ENCODE results near the gene SMOC2.
"Not testable (repeated sequence)": the region's sequence is repeated elsewhere in the genome, so short reads cannot be mapped to it uniquely, and the experiment has no call there.

The SMOC2 gene

DNA sequence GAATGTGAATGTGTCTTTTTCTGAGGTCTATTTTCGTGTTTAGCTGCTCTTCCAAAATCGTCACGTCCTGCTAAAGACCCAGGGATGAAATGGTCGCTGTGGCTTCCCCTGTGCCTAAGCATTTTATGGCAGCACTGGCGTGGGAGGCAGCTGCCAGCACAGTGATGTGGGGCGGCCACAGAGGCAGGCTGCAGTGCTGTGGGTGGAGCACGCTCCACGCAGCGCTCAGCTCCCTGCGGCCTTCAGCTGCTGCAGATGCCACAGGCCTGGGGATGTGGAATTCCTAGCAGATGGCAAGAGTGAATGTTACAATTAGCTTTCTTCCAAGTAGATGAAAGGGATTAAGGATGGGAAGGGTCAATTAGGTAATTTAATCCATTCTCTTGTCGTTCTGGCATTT is 242.6 kb downstream of the SMOC2 start:
- DNase-seq (ENCODE audit: low read depth): no peak

DNA sequence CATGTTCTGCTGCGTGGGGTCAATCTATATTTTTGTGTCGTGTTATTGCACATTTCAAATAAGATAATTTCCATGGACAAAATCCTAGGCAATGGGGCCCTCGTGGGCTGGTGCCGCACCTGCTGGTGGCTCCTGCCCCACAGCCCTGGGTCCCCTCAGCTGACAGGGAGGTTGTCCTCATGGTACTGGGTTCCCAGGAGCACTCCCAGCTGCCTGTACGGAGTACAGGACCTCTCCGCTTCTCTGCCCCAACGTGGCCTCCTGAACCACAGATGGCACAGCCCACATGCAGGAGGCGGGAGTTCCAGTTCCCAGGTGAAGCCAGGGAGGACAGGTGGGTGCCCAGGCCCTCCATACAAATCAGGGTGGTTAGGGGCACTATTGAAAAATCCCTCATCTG is 243.5 kb downstream of the SMOC2 start:
- DNase-seq (ENCODE audit: low read depth): no peak

DNA sequence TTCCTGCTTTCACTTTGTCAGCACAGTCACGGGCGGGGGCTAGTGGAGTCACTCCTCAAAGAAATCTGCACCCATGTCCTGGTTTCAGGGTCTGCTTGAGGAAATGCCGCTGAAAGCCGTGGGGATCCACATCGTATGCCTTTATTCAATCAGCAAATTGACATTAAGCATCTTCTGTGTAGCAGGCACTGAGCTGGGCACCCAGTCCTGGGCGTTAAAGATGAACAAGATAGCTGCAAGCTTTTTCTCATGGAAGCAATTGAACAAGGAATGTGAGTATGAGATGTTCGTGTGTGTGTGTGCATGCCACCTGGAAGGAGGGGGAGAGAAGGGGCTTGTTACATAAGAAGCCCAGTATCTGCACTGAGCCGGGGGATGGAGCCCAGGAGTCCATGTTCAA is 243.9 kb downstream of the SMOC2 start:
- DNase-seq (ENCODE audit: low read depth): no peak

DNA sequence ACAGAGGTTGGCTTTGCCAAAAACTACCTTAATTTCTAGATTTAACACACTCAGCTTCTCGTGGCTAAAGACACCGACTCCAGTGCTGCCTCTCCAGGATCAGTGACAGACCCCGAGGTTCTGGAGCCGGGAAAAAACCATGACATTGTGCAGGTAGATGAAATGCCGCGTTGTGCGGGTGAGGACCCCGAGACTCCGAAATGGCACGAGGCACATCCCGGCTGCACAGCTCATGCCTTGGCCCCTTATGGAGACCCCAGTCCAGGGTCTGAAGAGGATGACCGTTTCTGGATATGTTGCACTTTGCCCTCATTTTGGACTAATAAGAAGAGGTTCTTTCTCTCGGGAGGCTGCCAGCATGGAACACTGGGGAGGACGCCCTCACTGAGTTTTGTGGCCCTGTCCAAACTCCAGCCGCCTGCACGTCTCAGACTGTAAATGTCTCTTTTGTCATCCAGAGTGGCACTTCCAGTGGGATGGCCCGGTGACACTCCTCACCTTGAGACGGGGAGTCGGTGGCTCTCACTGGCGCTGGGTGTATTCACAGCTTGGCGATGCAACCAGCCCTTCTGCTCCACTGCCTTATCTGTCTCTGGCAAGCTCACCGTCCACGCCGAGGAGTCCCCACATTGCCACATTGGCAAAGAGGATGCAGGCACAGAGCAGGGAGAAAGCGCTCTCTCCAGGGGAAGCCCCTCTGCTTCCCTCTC is 245.2 kb downstream of the SMOC2 start:
- DNase-seq (ENCODE audit: low read depth): no peak

DNA sequence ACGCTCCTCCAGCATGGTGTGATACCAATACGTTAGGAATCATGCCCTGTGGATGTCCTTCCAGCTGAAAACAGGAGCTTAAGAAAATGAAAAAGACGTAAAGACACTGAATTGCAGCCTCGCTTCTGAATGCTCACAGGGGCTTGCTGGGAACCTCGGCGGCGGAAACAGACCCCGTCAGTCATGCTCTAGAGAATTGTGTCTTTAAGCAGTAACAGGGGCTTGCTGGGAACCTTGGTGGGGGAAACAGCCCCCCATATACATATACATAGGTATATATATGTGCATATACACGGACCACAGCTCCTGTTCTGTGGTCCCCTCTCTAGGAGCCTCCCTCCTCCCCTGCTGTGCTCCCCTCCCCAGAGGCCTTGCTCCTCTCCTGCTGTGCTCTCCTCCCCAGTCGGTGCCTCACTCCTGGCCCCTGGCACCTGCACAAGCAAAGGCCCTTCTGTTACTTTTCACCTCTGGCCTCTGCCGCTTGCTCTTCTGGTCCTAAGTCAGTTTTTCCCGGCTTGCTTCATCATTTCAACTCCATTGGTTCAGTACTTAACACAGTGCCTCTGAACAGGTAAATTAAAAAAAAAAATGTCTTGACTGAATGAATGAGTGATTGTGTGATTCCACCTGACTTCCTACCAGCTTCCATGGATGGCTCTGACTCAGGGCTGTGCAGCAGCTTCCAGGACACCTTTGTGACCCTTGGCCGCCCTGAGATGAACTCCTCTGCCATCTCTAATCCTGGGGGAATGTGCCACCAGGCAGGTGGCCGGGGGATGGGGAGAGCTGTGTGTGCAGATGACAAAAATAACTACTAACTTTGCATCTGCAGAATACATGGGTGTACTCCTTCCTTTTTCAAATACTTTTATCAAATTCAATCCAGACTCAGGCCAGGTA is 246.1 kb downstream of the SMOC2 start:
- DNase-seq (ENCODE audit: low read depth): no peak

DNA sequence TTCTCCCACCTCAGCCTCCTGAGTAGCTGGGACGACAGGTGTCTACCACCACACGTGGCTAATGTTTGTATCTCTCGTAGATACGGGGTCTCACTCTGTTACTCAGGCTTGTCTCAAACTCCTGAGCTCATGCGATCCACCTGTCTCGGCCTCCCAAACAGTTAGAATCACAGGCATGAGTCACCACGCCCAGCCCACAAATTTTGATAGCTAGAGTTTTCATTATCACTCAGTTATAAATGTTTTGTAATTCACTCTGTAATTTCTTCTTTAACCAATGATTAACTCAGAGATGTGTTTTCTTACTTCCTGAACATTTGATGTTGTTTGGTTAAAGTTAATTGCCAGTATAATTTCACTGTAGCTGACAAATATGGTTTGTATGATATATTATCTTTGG is 249.3 kb downstream of the SMOC2 start:
- no peak for DNase-seq (ENCODE audit: low read depth)

DNA sequence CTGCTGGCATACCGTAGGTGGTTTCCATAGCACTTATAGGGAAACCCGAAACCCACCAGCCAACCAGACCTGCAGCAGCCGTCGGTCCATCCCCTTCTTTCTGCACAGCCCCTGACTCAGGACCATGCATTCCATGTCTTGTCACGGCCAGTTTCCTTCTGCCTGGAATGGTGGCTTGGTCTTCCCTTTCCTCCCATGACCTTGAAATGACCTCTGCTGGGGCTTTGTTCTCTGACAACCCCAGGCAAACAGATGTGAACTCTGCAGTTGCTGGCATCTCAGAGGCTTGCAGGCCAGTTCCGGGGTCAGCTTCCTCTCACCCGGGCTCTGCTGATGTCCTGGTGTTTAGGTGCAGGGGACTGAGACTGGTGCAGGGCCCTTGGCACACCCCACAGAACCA is 250.8 kb downstream of the SMOC2 start:
- no peak for DNase-seq (ENCODE audit: low read depth)

DNA sequence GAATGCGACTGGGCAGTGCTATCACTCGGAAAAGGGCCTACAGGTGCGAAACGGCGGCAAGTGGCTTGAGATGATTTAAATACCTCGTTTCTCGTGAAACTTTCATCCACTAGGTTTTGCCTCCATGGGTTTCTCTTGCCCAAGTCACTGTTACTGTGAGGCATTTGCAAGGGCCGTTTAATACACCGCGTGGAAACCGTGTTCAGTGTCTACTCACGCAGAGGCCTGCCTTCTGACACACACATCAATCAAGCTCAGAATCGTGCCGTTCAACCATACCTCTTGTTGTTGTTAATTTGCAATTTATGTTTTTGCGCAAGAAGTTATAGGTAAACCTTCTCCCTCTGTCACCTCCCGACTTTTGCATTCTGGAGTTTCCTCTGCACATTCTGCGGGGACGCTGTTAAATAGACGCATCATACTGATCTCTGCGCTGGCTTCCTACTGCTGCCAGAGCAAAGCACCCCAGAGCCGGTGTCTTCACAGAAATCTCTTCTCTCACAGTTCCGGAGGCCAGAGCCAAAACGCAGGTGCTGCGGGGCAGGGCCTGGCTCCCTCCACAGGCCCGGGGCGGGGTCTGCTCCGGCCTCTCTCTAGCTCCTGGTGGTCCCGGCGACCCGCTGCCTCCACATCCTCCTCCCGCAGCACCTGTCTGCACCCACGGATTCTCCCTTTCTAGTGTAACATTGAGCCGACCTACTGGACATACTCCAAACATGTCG is 251.4 kb downstream of the SMOC2 start:
- no peak for DNase-seq (ENCODE audit: low read depth)

DNA sequence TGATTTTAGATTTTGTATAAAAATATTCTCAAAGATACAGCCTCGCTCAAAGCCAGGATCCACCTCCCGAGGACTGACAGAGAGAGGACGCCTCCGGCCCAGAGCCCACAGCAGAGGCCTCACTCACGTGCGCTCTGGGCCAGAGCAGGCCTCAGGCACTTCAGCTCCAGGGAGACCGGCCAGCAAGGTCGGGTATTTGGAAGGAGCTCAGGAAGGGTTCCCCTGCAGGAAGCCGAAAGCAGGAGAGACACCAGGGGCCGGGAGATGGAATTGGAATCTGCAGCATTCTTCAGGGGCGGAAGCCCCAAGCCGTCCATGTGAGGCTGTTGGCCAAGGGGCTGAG is 251.9 kb downstream of the SMOC2 start:
- DNase-seq (ENCODE audit: low read depth): not testable (repeated sequence)

DNA sequence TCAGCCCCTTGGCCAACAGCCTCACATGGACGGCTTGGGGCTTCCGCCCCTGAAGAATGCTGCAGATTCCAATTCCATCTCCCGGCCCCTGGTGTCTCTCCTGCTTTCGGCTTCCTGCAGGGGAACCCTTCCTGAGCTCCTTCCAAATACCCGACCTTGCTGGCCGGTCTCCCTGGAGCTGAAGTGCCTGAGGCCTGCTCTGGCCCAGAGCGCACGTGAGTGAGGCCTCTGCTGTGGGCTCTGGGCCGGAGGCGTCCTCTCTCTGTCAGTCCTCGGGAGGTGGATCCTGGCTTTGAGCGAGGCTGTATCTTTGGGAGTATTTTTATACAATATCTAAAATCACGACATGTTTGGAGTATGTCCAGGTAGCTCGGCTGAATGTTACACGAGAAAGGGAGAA is 253.8 kb downstream of the SMOC2 start:
- not testable (repeated sequence) for DNase-seq (ENCODE audit: low read depth)

DNA sequence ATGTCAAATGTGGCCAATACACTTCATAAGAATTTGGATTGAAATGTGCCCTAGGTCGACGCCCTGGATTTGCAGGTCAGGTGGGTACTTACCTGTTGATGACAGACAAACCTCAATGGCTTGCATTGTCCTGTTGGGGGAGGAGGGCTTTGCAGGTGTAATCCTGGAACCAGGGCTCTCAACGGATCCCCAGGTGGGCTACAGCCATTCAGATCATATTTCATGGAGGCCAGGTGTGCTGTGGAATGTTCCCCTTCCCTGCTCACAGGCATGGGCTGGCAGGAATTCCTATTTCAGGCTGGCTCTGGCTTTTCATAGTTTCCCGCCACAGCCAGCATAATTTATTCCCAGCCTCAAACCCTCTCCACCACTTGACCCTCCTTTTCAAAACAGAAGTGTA is 254.7 kb downstream of the SMOC2 start:
- DNase-seq (ENCODE audit: low read depth): no peak

DNA sequence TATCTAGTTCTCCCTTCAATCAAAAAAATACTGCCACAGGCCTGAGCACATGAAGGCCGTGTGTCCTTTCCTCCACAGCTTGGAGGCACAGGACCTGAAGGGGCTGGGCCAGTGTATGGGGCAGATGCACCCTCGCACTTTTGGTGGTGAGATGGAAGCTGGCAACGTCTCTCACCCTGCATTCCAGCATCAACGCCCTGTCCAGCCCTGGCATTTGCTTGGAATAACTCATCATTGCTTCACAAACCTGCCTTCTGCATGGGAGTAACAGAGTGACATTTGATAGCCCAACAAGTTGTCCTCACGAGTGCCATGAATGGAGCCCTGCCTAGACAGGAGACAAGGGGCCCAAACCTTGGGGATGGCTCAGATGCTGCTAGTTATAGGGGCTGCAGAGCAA is 257.9 kb downstream of the SMOC2 start:
- DNase-seq (ENCODE audit: low read depth): no peak

DNA sequence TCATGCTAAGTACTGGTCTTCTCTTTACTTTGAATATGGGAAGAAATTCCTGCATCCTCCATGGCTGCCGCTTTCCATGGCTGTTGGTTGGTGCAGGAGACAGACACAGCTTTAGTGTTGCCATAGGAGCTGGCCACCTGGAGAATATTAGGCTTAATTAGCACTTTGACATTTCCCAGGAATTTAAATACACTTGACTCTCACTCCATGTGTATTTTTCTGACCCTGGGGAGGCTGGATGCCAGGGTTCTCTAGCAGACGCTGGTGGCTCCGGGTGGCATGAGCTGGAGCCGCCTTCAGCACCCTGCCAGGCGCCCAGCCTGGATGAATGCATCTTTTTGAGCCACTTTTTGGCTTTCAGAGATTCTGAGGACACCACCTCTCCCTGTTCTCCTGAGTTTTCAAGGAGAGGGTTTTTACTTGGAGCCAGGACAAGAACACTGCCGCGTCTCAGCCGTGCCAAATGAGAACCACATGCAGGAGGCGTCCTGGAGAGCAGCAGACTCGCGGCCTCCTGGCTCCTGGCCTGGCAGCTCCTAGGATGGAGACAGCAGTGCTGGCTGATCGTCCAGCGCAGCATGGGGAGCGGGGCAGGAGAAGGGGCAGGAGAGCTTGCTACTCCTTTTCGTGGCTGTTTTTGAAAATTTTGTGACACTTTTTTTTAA is 258.8 kb downstream of the SMOC2 start:
- peak; percentile 32 for DNase-seq (ENCODE audit: low read depth)

DNA sequence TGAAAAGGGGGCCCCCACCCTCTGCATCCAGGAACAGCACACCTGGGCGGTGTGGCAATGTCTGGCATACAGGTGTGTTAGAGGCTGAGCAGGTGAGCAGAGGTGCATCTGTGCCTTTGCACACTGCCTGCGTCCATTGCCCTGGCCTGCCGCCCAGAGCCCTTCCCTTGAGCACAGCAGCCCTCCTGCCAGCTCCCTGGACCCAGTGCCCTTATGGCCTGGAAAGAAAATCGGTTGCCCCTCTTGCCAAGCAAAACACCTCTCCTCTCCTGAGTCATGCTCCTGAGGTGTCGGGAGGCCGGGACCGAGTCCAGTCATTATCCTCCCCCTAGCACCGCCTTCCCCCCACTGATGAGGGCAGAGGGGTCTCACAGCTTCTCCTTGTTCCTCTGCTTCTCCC is 259.9 kb downstream of the SMOC2 start:
- DNase-seq (ENCODE audit: low read depth): no peak

DNA sequence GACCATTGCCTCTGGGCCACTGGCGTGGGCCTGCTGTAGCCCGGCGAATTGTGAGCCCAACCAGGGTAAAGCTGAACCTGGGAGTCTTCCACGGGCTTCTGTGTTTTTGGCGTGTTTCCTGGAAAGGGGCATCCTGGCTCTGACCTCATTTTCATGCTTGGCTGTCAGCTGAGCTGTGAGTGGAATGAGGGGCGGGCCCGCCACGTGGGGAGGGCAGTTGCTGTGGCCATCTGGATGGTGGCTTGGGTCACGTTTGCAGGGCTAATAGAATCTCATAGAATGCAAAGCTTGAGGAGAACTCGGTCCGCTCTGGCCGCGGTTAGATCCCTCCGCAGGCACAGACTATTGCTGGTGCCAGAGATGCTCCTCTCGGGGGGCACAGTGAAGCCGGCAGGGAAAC is 263.0 kb downstream of the SMOC2 start:
- no peak for DNase-seq (ENCODE audit: low read depth)

DNA sequence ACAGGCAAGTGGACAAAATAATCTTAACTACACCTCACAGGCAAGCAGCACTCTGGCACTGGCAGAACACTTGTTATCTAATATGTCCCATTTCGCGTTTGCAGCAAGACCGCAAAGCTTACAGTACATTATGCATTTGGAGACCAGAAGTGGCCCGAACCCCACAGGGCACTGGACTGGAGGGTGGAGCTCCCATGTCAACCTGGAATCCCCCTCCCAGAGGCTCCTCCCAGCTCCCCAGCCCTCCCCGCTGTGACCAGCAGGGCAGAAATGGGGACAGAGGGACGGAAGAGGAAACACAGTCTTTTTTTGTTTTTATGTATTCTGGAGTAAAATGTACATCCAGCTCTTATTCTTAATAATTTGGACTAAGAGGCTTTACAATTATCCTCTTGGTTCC is 263.7 kb downstream of the SMOC2 start:
- DNase-seq (ENCODE audit: low read depth): no peak

DNA sequence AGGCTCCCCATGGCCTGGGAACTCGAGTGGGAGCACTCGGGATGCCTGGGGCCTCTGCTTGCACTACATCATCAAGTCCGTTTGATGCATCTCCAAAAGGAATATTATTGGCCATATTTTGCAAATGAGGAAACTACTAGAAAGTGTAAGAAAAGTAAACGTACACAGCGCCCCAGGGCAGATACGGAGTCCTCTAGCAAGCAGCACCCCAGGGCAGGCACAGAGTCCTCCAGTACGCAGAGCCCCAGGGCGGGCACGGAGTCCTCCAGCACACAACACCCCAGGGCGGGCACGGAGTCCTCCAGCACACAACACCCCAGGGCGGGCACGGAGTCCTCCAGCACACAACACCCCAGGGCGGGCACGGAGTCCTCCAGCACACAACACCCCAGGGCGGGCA is 264.3 kb downstream of the SMOC2 start:
- DNase-seq (ENCODE audit: low read depth): not testable (repeated sequence)

DNA sequence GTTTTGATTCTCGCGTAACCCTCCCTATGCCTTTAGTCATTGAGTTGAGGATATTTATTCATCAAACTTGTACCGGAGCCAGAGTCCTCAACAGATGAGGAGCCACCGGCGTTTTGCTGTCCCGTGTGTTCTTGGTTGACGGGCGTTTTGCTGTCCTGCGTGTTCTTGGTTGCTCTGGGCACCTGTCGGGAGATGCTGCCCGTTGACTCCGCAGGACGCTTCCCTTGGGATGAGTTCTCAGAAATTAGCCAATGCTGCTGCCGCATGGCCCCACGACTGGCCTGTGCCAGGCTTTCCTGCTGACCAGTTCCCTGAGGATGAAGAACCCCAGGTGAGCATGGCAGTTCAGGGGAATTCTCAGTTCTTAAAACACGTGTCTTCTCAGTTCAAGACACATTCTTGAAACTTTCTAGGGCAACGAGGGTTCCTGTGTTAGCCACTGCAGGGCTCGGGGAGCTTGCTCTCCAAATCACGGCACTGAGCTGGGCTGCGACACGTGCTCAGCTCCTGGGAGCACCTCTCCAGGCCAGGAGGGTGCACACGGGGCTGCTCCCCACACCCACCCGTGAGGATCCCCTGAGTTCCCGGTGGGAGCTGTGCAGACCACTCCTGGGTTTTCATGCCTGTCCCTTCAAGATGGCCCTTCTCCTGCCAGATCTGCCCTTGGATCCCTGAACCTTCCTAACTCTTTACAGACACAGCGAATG is 265.6 kb downstream of the SMOC2 start:
- DNase-seq (ENCODE audit: low read depth): no peak

DNA sequence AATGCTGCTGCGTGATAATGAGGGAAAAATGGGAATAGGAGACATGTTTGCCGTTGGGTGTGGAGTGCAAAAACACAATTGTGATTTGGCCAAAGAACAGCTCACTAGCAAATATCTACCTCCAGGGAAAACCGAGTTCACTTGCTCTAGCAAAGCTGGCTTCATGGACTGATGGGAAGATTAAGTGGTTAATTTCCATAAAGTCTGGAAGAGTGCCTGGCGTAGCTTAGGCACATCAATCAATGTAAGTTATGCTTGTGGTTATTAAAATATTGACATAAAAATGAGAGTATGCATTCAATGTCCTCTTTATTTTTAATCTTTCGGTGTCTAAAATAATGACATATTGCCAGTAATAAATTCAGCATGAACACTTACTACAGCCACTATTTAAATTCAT is 267.5 kb downstream of the SMOC2 start:
- DNase-seq (ENCODE audit: low read depth): no peak

DNA sequence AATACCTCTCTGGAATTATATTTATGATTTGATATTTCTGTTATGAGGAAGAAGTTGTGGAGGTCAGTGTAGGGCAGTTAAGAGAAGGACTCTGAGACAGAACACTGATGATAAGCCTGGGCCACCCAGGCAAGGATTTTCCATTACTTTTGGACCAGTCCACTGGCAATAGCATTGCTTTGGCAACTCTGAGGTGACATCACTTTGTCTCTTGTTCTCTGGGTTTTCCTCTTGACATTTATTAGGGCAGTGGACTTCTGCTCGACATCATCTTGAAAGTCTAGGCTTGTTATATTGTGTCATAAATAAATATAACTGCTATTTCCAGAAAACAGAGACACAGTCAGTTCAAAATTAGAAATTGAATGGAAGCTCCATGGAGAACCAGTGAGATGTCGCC is 268.0 kb downstream of the SMOC2 start:
- no peak for DNase-seq (ENCODE audit: low read depth)

DNA sequence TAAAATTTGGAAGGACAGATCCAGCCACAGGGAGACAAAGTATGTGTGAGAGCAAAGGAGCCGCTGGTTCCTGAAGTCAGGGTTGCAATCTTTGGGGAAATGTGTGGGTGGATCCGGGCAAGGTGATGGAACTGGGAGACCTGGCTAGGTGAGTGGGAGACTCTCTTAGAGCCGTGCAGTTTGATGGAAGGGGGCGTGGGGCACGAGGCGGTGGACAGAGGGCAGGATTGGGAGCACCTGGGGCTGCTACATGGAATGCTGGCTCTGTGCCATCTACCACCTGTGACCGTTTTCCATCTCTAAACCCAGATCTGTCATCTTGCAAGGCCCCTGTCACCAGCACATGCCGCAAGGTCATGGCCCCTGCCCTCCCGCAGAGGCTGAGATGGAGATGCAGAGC is 268.4 kb downstream of the SMOC2 start:
- DNase-seq (ENCODE audit: low read depth): no peak

DNA sequence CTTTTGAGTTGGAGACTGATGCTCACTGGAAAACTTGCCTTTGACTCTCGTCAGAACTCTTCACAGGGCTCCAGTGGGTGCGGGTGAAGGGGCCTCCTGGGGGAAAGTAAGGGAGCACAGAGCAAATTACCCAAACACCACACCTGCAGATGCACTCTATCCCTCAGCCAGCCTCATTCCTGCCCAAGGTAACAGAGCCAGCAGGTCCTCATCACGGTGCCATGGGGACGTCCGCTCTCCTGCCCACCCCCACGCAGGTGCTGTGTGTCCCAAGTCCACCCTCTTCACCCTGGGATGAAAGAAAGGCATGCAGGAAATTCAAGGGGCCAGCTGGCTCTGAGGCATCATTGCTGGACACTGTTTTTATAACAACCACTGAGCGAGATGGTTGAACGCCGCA is 269.0 kb downstream of the SMOC2 start:
- DNase-seq (ENCODE audit: low read depth): no peak
